NCI-H146 treated with DMSO at 0.1 percent for 48 hours (cell line): ENCODE measurements around the gene NOTUM.

ENCODE experiments used
- DNase-seq: peaks from one replicate; lab custom pipeline; 2025; ENCODE audit not compliant: unreplicated experiment; lab: John Stamatoyannopoulos, UW

NOTUM gene

DNA sequence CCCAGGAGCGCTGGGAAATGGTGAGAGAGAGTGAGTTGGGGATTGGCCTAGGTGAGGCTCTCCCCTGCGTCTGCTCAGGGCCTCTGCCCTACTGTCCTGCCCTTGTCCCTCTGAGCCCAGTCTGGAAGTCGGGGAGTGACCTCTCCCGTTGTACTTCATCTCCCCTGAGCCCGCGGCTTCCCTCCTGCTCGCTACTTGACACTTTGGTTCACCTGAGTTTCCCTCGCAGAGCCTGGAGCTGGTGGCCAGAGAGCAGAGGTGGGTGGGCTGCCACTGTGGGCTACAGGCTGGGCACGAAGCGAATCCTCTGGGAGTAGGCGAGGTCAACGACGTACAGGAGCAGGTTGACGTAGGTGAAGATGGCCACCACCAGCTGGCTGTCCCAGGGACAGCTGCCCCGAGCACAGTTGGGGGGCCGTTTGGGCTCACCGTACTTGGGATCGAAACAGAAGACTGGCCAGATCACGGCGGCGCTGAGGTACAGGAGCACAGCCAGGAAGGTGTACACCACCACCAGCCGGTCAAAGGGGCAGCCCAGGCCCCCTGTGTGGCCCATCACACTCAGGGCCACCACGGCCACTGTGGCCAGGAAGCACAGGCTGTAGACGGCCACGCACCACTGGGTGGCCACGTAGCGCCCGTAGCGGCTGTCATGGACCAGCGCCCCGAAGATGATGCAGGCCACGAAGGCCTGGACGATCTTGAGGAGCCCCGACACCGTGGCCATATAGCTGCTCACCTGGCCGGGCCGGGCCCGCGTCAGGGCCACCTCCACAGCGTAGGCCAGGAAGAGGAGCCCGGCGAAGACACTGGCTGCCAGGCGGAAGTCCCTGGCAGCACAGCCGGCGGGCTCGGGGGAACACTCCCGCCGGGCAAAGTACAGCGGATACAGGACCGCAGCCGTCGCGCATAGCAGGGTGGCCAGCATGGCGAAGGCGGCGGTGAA is 20.2 kb downstream of the NOTUM start:
- no peak for DNase-seq

DNA sequence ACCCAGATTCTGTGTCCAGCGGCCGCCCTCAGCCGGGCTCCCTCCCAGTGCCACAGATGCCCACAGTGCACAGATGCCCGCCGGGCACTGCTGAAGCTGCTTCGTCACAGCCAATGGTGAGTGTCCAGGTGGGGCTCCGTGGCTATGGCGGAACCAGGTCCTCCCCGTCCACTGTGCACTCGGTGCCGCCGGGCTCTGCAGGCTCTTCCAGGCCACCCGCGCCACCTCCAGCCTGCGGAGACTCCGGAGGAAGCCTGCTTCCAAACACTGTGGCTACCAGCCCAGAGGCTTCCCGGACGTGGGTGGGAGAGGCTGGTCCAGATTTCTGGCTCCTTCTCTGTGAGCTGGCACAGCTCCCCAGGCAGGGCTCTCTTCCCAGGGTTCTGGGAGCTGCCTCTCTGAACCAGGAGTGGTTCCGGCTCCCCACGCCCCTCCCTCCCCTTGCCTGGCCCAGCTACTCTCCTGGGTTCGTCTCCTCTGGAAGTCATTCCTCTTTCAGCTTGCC is 21.1 kb downstream of the NOTUM start:
- no peak for DNase-seq

DNA sequence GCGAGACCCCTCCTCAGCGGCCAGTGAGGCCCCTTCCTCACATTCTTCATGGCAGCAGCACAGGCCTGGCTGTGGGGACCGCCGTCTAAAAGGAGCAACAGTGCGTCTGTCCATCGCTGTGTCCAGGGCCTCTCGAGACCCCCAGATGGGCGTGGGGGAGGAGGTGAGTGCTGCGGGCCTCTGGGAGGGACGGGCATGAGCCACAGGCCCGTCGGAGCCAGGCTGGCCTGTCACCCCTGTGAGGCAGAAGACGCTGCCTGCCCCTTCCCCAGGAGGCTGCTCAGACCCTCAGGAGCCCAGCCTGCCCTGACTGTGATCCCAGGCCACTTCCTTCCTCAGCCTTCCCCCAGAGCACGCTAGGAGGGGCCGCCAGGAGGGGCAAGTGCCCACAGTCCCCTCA is 21.8 kb downstream of the NOTUM start:
- no peak for DNase-seq

DNA sequence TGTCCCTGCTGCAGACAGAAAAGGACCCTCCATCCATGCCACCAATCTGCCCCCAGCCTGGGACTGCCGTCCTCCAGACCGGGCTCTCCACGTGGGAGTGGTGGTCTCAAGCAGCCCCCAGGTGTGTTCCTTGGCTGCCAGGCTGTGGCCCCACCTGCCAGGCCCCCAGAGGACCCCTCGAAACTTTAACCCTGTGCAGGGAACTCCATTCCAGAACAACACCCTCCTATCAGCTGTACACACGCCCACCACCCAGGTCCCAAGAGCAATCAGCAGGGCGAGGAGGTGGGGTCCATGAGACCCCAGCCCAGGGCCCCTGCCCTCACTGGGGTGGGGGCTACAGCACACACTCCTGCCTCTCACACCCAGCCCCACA is 25.3 kb downstream of the NOTUM start:
- no peak for DNase-seq

DNA sequence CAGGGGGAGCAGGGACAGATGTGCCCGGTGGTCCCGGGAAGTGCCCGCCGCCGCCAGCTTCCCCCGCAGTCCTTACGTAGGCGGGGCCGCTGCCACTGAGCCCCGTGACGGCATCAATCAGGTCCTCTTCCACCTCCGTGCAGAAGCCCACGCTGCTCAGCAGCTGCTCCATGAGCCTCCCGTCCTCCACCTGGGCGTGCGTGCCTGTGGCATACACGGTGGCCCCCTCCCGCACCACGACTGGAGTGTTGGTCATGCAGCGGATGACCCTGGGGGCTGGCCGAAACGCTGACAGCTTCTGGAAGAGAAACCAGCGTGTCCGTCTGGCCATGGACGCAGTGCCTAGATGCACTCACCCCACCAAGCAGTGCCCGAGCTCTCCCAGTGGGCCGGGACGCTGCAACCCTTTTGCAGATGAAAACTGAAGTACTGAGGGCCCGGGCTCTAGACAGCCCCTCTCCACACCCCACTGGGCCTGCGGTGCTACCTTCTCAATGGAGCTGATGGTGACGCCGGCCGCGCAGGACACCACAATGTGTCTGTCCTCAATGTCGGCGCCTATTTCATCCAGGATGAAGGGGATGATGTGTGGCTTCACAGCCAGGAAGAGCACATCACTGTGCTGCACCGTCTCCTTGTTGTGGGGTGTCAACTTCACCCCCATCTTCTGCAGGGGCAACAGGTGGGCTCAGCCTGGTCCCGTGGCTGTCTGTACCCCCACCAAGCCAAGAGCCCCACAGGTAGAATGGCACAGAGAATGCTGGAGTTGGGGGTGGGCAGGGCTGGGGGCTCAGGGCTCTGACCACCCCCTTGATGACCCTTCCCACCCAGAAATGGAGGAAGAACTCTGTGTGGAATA is 25.9 kb downstream of the NOTUM start:
- no peak for DNase-seq

DNA sequence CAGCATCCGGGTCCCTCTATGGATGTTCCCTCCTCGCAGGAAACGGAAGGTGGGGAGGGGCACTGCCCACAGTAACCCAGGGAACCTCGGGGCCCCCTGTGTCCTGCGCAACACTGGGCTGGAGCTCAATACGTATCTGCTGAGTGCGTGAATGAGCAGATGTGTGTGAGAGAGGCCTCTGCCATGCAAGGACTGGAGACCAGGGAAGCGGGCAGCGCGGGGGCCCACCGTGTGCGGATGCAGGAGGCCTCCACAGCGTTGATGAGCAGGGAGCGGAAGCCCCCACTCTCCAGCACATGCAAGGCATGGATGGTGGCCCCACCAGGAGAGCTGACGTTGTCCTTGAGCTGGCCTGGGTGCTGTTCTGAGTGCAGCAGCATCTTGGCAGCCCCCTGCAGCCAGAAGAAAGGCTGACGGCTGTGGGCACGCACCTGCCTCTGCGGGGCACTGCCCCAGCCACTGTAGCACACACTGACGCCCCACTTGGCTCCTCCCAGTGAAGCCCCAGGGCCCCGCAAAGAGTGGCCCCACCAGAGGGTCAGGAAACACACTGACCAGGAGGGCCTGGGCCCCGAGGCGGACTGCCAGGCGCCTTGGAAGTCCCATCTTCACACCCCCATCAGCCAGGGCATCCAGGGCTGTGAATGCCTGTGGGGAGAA is 26.8 kb downstream of the NOTUM start:
- DNase-seq: no peak

DNA sequence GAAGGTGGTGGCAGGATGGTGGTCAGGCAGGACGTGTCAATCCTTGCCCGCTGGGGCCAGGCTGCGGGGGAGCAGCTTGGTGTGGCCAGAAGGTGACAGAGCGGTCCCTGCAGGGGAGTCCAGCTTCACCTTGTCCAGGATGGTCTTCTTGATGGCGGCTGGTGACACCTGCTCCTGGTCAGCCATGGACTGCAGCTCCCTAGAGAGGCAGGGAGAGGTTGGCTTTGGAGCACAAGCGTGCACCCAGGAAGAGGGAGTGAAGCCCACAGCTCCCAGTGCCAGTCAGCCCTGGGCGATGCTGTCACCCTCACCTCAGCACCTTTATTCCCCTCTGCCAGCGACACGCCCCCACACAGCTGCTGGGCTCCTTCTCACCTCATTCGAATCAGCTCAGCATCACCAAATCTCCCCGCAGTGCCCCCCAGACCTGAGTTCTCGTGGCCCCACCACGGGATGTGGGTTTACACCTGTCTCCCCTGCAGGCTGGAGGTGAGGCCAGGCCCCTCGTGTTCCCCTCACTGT is 27.7 kb downstream of the NOTUM start:
- no peak for DNase-seq

DNA sequence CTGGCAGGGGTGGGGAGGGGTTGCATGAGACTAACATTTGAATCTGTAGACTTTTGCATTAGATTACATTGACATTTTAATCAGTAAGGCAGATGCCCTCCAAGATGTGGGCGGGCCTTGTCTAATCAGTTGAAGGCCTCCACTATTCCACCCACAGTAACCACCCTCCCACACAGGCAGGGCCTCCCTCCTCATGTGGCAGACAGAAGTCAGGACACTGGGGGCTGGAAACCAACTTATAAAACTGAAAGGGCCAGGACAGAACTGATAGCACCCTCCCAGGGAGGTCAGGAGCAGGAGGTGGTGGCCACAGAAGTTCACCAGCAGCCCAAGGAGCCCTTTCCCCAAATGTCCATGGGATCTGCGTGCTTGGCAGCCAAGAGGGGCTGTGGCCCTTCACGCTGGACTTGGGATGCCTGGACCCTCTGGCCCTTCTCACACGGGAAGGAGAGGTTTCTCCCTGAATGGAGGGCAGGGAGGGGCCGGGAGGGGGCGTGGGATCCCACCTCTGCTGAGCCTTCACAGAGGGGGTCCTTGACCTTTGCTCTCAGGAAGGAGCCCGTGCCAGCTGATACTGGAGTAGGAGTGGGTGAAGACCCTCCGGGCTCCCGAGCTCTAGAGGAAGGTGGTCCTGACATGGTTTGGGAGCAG is 28.5 kb downstream of the NOTUM start:
- no peak for DNase-seq

DNA sequence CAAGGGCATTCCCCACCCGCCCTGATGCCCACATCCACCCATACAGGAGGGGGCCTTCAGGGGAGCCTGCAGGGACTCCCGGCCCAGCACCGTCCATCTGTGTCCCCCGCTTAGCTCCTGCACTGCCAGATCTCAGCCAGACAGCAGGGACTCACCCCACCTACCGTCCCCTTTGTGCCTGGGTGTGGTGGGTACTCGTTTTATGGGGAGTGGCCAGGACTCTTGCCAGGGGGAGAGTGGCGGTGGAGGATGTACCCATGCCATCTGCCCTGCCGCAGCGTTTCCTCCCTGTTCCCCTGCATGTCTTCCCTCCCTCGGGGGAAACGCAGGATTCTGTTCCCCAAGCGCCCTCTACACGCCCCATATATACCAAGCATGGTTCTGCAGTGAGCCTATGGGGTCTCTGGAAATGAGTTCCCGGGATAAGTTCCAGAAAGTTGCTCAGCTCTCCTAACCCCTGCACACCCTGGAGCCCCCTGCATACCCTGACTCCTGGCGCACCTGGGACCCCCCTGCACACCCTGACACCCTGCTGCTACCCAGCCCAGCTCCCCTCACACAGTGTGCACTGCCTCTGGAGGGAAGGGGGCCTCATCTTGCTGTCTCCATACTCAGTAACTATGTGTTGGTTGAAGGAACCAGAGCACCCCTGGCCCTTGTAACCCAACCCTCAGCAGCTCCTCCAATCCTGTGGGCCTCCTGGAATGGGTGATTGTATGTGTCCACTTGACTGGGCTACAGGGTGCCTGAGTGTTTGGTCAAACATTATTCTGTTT is 29.2 kb downstream of the NOTUM start:
- DNase-seq: no peak

DNA sequence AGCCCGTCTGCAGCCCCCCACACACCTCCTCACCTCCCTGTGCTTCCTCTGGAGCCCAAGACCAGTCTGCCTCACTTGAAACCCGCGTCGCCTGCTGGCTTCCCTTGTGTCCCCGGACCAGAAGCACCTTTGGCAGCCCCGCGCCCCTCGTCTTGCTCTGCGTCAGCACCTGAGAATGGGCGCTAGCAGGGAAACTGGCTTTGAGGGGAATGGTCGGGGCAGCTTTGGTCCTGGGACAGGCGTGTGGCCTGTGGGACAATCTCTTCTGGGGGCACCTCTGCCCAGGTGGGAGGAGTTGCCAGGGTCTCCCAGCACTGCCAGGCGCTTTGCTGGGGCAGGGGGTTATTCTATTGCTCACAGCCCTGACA is 29.8 kb downstream of the NOTUM start:
- no peak for DNase-seq

DNA sequence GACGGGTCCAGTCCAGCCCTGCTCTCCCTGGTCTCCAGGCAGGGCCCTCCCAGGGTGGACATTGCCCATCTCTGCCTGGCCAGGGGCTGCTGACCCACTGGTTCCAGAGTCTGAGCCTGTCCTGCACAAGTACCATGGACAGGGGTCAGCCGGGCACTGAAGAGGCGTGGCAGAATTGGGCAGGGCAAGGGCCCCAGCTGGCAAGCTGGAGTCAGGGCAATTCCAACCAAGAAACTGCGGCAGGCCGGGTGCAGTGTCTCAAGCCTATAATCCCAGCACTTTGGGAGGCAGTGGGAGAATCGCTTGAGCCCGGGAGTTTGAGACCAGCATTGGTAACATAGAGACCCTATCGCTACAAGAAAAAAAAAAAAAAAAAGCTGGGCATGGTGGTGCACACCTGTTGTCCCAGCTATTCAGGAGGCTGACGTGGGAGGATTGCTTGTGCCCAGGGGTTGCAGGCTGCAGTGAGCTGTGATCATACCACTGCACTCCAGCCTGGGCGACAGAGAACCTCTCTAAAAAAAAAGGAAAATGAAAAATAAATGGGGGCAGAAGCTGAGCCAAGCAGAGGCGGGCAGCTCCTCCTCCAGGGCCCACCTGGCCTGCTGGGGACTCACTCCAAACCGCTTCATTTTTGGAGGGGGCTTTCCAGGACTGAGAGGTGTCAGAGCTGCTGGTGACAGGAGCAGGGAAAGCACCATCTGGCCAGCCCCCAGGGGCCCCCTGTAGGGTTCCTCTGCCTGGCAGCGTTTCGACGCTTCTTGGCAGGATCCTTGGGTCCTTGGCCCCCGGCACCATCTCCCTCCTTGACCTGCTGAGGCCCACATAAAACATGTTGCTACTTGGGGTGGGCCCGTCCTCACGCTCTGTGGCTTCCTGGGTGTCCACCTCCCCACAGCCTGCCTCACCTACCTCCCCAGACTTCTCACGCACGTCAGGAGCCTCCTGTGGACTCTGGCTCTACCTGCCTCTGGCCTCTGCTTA is 30.6 kb downstream of the NOTUM start:
- no peak for DNase-seq

DNA sequence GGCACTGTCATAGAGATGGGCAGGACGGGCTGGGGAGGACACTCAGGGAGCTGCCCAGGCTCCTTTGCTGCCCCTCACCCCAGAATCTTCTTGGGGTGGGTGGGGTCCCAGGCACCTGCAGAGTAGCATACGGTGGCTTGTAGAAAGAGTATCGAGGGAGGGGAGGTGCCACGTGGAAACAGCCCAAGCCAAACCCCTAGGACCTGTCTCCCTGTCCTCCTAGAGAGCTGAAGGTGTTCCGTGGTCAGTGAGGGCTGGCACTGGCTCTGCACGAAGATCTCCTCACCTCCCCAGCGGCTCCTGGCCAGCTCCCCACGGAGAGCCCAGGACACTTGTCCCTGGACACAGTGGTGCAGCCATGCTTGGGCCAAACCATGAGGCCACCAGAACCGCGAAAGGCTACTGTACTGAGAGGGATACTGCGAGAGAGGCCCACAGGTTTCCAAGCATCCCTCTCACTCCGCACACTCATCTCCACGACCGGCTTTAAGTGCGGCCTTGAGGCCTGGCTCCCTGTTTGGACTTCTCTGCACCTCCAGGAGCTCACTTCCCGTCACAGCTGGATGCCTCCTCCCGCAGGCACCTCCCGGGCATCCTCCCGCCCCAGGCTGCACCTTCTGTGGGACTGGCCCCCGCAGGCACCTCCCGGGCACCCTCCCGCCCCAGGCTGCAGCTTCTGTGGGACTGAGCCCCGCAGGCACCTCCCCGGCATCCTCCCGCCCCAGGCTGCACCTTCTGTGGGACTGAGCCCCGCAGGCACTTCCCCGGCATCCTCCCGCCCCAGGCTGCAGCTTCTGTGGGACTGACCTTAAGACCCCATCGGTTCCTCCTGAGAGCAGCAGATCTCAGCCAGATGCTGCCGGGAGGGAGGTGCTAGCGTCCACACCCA is 31.5 kb downstream of the NOTUM start:
- DNase-seq: no peak

DNA sequence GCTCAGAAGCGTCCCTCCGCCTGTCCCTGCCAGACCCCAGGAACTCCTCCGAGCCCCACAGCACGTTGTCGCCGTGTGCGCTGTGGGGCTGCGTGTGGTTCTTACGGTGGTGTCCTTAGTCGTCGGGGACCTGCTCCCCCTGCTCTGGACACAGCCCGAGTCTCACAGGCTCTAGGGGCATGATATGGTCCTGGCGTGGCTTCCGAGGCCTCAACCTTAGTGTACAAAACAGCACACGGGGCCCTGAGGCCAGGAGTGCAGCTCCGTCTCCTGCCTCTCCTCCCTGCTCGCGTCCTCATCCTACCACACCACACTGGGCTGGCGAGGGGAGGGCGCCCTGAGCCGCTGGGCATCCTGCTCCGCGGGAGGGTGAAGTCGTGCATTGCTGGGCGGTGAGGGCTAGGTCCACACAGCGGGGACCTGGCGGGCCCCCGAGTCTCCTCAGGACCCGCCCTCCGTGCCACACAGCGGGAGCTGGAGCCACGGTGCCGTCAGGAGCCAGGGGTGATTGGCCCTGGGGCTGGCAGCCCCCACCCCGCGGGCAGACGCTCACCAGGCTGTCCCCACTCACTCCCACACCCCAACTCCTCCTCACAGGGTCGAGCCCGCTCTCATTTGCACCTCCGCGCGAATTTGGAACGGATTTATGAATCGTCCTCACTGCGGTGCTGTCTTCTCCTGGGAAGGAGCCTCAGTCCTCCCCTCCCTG is 32.3 kb downstream of the NOTUM start:
- no peak for DNase-seq

DNA sequence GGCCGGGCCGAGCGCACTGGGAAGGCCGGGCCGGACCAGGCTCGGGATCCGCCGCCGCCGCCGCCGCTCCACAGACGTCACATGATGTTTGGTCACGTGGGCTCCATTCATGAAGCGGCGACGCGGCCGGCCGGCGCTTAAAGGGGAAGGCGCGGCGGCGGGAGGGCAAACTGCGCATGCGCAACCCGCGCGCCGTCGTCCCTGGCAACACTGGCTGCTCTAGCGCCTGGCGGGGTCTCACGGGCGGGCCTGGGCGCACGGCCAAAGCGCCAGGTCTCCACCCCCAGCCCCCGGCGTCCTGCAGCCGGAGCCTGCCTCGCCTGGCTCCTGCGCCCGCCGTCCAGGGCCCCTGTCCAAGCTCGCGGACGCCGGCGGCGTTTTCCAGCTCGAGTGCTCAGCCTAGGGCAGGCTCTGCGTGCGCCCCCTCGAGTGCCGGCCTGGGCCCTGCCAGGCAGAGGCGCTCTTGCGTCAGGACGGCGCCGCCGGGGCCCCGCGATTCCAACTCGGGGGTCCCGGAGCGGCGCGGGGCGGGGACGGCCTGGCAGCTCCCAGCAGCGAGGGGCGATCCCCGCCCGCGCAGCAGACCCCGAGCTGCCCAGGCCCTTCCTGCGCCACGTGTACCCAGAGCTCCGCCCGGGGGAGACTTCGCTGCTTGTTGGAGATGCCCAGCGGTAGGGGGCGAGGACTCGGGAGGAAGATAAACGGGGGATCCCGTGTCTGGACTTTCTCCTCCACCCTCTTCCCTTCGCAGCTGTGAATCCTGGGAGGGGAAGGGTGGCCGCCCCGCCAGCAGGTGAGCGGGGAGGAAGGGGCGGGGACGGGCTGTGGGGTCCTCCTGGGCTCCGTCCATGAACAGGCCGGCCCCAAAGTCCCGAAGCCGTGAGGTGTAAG is 33.1 kb downstream of the NOTUM start, which contains the start of gene MAFG:
Gene MAFG, minus strand, starts transcription at position 83 of the 891 bp plus-strand sequence. CDS start 4,550 bp downstream, outside the sequence.
- peak; percentile 88 for DNase-seq

DNA sequence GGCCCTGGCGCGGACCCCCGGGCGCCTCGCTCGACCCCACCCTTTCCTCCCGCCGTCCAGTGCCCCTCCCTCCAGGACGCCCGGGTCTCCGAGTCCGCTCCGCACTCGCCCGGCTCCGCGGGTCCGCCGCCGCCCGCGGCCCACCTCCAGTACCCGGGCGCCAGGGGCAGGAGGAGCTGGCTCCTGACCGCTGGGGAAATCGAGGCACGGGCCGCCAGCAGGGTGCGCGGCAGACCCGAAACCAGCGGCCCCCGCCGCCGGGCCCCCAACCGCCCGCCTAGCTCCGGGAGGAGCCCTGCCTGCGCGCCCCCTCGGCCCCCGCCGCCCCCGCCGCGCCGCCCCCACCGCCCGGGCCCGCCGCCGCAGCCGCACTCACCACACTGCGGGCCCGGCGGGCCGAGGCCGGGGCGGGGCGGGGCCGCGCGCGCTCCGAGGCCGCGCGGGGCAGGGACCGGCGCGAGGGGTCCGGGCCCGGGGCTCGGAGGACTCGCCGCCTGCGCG is 33.8 kb downstream of the NOTUM start:
- no peak for DNase-seq
